H9 (cell line): Measurements from ENCODE around the gene KMT2B. TPM values are rescaled to one million over a fixed set of nuclear protein-coding genes. Genes with fewer than 3 reads are reported as not detected.

Experiments used
- DNase-seq: peaks from one replicate; pipeline ENCODE4 v3.0.0-alpha.2; 2017
- H2AFZ ChIP-seq: one replicate; pipeline ENCODE4 v1.6.1; 2013; ENCODE audit warnings: mild to moderate bottlenecking, low read length, control low read depth, moderate library complexity
- H2AK5ac ChIP-seq: 2 replicates; pipeline ENCODE4 v1.6.1; 2013; ENCODE audit warnings: low read length, control low read depth, mixed read lengths; ENCODE audit not compliant: insufficient read length
- H2BK120ac ChIP-seq: one replicate; pipeline ENCODE4 v1.6.1; 2013; ENCODE audit warnings: low read depth, mild to moderate bottlenecking, low read length, control low read depth, inconsistent platforms; ENCODE audit not compliant: poor library complexity, severe bottlenecking
- H2BK12ac ChIP-seq: 2 replicates; pipeline ENCODE4 v1.6.1; 2013; ENCODE audit warnings: low read length, control low read depth, mixed read lengths, low read depth; ENCODE audit not compliant: insufficient read length
- H2BK15ac ChIP-seq: 2 replicates; pipeline ENCODE4 v1.6.1; 2013; ENCODE audit warnings: low read depth, low read length, control low read depth
- H2BK20ac ChIP-seq: one replicate; pipeline ENCODE4 v1.6.1; 2013; ENCODE audit warnings: low read depth, mild to moderate bottlenecking, low read length, control low read depth, inconsistent platforms; ENCODE audit not compliant: poor library complexity, severe bottlenecking
- H2BK5ac ChIP-seq: 2 replicates; pipeline ENCODE4 v1.6.1; 2013; ENCODE audit warnings: low read length, control low read depth, mixed read lengths; ENCODE audit not compliant: insufficient read length
- H3K14ac ChIP-seq: 2 replicates; pipeline ENCODE4 v1.6.1; 2013; ENCODE audit warnings: low read length, control low read depth; ENCODE audit not compliant: insufficient read depth
- H3K18ac ChIP-seq: 2 replicates; pipeline ENCODE4 v1.6.1; 2013; ENCODE audit warnings: low read depth, mild to moderate bottlenecking, mixed read lengths, low read length, control low read depth; ENCODE audit not compliant: insufficient read length
- H3K23ac ChIP-seq: 2 replicates; pipeline ENCODE4 v1.6.1; 2013; ENCODE audit warnings: low read length, control low read depth, mixed read lengths, low read depth; ENCODE audit not compliant: insufficient read length
- H3K23me2 ChIP-seq: 2 replicates; pipeline ENCODE4 v1.6.1; 2013; ENCODE audit warnings: low read depth, mild to moderate bottlenecking, mixed read lengths, low read length, control low read depth; ENCODE audit not compliant: insufficient read length, poor library complexity, severe bottlenecking
- H3K27ac ChIP-seq: 2 replicates; pipeline ENCODE4 v1.5.1; 2013; ENCODE audit warnings: low read length, control low read depth, mixed read lengths, low read depth; ENCODE audit not compliant: insufficient read length
- H3K27me3 ChIP-seq: 2 replicates; pipeline ENCODE4 v1.6.1; 2013; ENCODE audit warnings: low read length, control low read depth, inconsistent platforms; ENCODE audit not compliant: insufficient read depth
- H3K4ac ChIP-seq: 2 replicates; pipeline ENCODE4 v1.6.1; 2013; ENCODE audit warnings: low read depth, mild to moderate bottlenecking, control low read depth, inconsistent platforms, low read length, moderate library complexity
- H3K4me1 ChIP-seq: 2 replicates; pipeline ENCODE4 v1.6.1; 2013; ENCODE audit warnings: low read length, control low read depth, inconsistent platforms; ENCODE audit not compliant: insufficient read depth
- H3K4me2 ChIP-seq: 2 replicates; pipeline ENCODE4 v1.6.1; 2013; ENCODE audit warnings: low read length, control low read depth, mixed read lengths; ENCODE audit not compliant: insufficient read length, insufficient read depth
- H3K56ac ChIP-seq: 2 replicates; pipeline ENCODE4 v1.6.1; 2013; ENCODE audit warnings: low read depth, mild to moderate bottlenecking, mixed read lengths, low read length, control low read depth; ENCODE audit not compliant: insufficient read length
- H3K79me1 ChIP-seq: 2 replicates; pipeline ENCODE4 v1.6.1; 2013; ENCODE audit warnings: low read depth, mild to moderate bottlenecking, moderate library complexity, low read length, control low read depth, inconsistent platforms; ENCODE audit not compliant: insufficient read depth, poor library complexity, severe bottlenecking
- H3K79me2 ChIP-seq: 2 replicates; pipeline ENCODE4 v1.6.1; 2013; ENCODE audit warnings: low read length, control low read depth, inconsistent platforms; ENCODE audit not compliant: insufficient read depth
- H3K9ac ChIP-seq: 2 replicates; pipeline ENCODE4 v1.6.1; 2013; ENCODE audit warnings: low read length, control low read depth, mixed read lengths; ENCODE audit not compliant: insufficient read length; ENCODE audit errors: extremely low read depth
- H3K9me3 ChIP-seq: one replicate; pipeline ENCODE4 v1.6.1; 2013; ENCODE audit warnings: low read depth, low read length, inconsistent platforms; ENCODE audit not compliant: control insufficient read depth
- H3T11ph ChIP-seq: one replicate; pipeline ENCODE4 v1.6.1; 2013; ENCODE audit warnings: mild to moderate bottlenecking, low read length, control low read depth, inconsistent platforms
- H4K20me1 ChIP-seq: one replicate; pipeline ENCODE4 v1.6.1; 2013; ENCODE audit not compliant: control insufficient read depth, insufficient read length, insufficient read depth
- H4K5ac ChIP-seq: 2 replicates; pipeline ENCODE4 v1.6.1; 2013; ENCODE audit warnings: low read depth, mild to moderate bottlenecking, mixed read lengths, low read length, control low read depth; ENCODE audit not compliant: insufficient read length
- H4K8ac ChIP-seq: replicated peaks from 2 replicates; pipeline ENCODE4 v1.6.1; 2013; ENCODE audit warnings: low read length, control low read depth, mixed read lengths, low read depth; ENCODE audit not compliant: insufficient read length
- H4K91ac ChIP-seq: 2 replicates; pipeline ENCODE4 v1.6.1; 2013; ENCODE audit warnings: low read depth, mild to moderate bottlenecking, moderate library complexity, mixed read lengths, low read length, control low read depth; ENCODE audit not compliant: insufficient read length
- H3K27ac Mint-ChIP-seq, 3 experiments: 2 replicates in 2 of 3; 3 replicates in 1 of 3; pipeline ENCODE4 v1.8.0; 2020 to 2021; ENCODE audit warnings: mixed read lengths in 3 of 3, mild to moderate bottlenecking in 1 of 3, moderate library complexity in 1 of 3
- H3K27me3 Mint-ChIP-seq: 2 replicates; pipeline ENCODE4 v1.8.0; 2021; ENCODE audit warnings: low read depth, mild to moderate bottlenecking, moderate library complexity, mixed read lengths
- H3K36me3 Mint-ChIP-seq, 3 experiments: 2 replicates in 2 of 3; 3 replicates in 1 of 3; pipeline ENCODE4 v1.8.0; 2020 to 2021; ENCODE audit warnings: low read depth in 3 of 3, mixed read lengths in 3 of 3; ENCODE audit not compliant: insufficient read depth in 1 of 3
- H3K4me1 Mint-ChIP-seq, 2 experiments: 2 replicates each; pipeline ENCODE4 v1.8.0; 2020; ENCODE audit warnings: mixed read lengths in 2 of 2
- H3K4me3 Mint-ChIP-seq, 2 experiments: 2 replicates in 1 of 2; 3 replicates in 1 of 2; pipeline ENCODE4 v1.8.0; 2020 to 2021; ENCODE audit warnings: mild to moderate bottlenecking in 2 of 2, mixed read lengths in 2 of 2, moderate library complexity in 1 of 2
- H3K9me3 Mint-ChIP-seq, 2 experiments: 2 replicates in 1 of 2; 3 replicates in 1 of 2; pipeline ENCODE4 v1.8.0; 2020; ENCODE audit warnings: mild to moderate bottlenecking in 2 of 2, mixed read lengths in 2 of 2, moderate library complexity in 1 of 2
- WGBS: extraction: QIAGEN DNeasy Blood & Tissue Kit; methylation state at CpG from one replicate; pipeline ENCODE4 v1.1.7; 2013; ENCODE audit warnings: missing lambda C conversion rate, low lambda C conversion rate, mixed read lengths; ENCODE audit not compliant: insufficient read length; ENCODE audit errors: extremely low coverage; 5-methylcytosine and 5-hydroxymethylcytosine counted together
- total RNA-seq: library from RNA; stranded (reverse); gene quantifications from 2 replicates; pipeline ENCODE4 v1.2.1, GENCODE V29; 2021
- TF ChIP-seq, protein P1 (sequence below): fragments of 200-600 bp; sonication (generic); conservative IDR thresholded peaks from 3 replicates; pipeline ENCODE4 v1.8.0; 2021; ENCODE audit warnings: antibody characterized with exemption, mild to moderate bottlenecking

KMT2B gene
- total RNA-seq, 1 experiment from 2014 or later, result 47.7 TPM

DNA sequence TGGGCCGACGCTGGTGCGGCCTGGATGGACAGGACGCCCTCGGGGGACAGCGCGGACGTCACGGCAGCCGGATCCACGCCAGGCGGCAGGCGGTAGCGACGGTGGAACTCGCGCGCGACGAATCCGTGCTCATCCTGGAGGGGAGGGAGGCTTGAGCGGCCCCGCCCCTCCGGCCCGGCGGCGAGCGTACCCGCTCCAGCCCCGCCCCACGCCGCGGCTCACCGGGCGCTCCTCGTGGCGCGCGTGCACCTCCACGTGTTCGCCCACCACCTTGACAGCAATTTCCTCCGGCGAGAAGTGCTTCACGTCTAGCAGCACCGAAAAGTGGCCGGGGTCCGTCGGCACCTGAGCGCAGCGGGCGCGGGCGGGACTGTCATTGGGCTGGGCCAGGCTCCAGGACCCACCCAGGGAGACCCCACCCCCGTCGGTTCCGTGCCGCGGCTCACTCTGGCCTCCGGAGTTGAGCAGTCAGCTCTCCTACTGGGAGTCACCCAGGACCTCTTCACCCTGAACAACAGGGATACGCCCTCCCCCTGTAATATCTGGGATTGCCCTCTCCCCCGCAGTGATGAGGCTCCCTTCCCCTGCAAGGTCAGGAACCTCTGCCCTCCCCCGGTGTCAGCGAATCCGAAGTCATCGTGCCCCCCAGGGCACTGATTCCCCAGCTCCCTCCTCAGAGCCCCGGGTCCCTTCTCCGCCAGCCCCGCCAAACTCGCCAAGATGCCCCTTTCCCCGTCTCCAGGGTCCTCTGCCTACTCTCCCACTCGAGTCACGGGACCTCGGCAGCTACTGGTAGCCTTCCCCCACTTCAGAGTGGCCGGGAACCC, 38.0 kb downstream of the KMT2B start:
- no peaks in the 10 kb centered on the region for H3K4me1 ChIP-seq
- H2AFZ ChIP-seq, result no peak overlapping the region
- Mint-ChIP-seq H3K27me3 (peaks cover 7% of the 10 kb centered on the region), H3K27ac (peak overlapping the region in 2 of 3 experiments; percentile 53 to 64; a peak in 2 of 7 replicates), H3K4me3 (peak overlapping the region; percentile 58 to 78), H3K4me1 (peaks cover 12 to 23% of the 10 kb centered on the region in 2 experiments), H3K9me3 (no peaks in the 10 kb centered on the region), H3K36me3 (peaks cover 0 to 17% (median 13%) of the 10 kb centered on the region in 3 experiments; a peak in 5 of 7 replicates)
- H2AK5ac ChIP-seq, result no peak overlapping the region
- no peaks in the 10 kb centered on the region for H3K9me3 ChIP-seq
- H3T11ph ChIP-seq, result no peak overlapping the region
- H3K4ac ChIP-seq, result no peak overlapping the region
- TF ChIP-seq, protein P1, sequence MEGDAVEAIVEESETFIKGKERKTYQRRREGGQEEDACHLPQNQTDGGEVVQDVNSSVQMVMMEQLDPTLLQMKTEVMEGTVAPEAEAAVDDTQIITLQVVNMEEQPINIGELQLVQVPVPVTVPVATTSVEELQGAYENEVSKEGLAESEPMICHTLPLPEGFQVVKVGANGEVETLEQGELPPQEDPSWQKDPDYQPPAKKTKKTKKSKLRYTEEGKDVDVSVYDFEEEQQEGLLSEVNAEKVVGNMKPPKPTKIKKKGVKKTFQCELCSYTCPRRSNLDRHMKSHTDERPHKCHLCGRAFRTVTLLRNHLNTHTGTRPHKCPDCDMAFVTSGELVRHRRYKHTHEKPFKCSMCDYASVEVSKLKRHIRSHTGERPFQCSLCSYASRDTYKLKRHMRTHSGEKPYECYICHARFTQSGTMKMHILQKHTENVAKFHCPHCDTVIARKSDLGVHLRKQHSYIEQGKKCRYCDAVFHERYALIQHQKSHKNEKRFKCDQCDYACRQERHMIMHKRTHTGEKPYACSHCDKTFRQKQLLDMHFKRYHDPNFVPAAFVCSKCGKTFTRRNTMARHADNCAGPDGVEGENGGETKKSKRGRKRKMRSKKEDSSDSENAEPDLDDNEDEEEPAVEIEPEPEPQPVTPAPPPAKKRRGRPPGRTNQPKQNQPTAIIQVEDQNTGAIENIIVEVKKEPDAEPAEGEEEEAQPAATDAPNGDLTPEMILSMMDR, result no peak
- no peak overlapping the region for H4K8ac ChIP-seq
- no peak overlapping the region for H2BK120ac ChIP-seq
- H2BK20ac ChIP-seq, result no peak overlapping the region
- H3K14ac ChIP-seq, result 0 out of 2 replicates have a peak overlapping the region, but pooled peaks have one; percentile 11
- H4K5ac ChIP-seq, result no peak overlapping the region
- H3K79me2 ChIP-seq, result no peaks in the 10 kb centered on the region
- H2BK5ac ChIP-seq, result no peak overlapping the region
- DNase-seq, result peak; percentile 39
- H4K20me1 ChIP-seq, result no peaks in the 10 kb centered on the region
- peak overlapping the region; percentile 43 for H3K4me2 ChIP-seq
- H3K79me1 ChIP-seq, result no peaks in the 10 kb centered on the region
- no peak overlapping the region for H2BK12ac ChIP-seq
- no CpG with 5 or more reads among the region's 74 CpGs for WGBS
- H3K23ac ChIP-seq, result no peak overlapping the region
- H3K18ac ChIP-seq, result no peak overlapping the region
- H3K23me2 ChIP-seq, result peaks cover 15% of the 10 kb centered on the region
- H3K27me3 ChIP-seq, result no peaks in the 10 kb centered on the region
- H3K27ac ChIP-seq, result no peak overlapping the region
- no peak overlapping the region for H2BK15ac ChIP-seq
- H4K91ac ChIP-seq, result no peak overlapping the region
- H3K56ac ChIP-seq, result no peak overlapping the region
- no peak overlapping the region for H3K9ac ChIP-seq
